Muscle of leg (tissue), 11 donors: ENCODE results near the gene FMC1. TPM values are rescaled to one million over a fixed set of nuclear protein-coding genes. Genes with fewer than 3 reads are reported as not detected.

Experiments
- DNase-seq: peaks from one replicate; pipeline ENCODE4 v3.0.0; 2013
- H3K27ac ChIP-seq: one replicate; pipeline ENCODE4 v1.5.1; 2013; ENCODE audit warnings: mild to moderate bottlenecking, low read length, control low read depth
- H3K27me3 ChIP-seq: one replicate; pipeline ENCODE4 v1.6.1; 2013; ENCODE audit warnings: low read length; ENCODE audit not compliant: control insufficient read depth, insufficient read depth
- H3K36me3 ChIP-seq: one replicate; pipeline ENCODE4 v1.6.1; 2013; ENCODE audit warnings: low read length; ENCODE audit not compliant: control insufficient read depth, insufficient read depth
- H3K4me1 ChIP-seq: one replicate; pipeline ENCODE4 v1.6.1; 2013; ENCODE audit warnings: low read length; ENCODE audit not compliant: control insufficient read depth, insufficient read depth
- H3K4me3 ChIP-seq: one replicate; pipeline ENCODE4 v1.5.1; 2013; ENCODE audit warnings: low read length, control low read depth
- H3K9me3 ChIP-seq: replicated peaks from 2 replicates; pipeline ENCODE4 v1.6.1; 2013; ENCODE audit warnings: low read depth, low read length; ENCODE audit not compliant: control insufficient read depth
- WGBS: methylation state at CpG from one replicate; pipeline ENCODE4 v1.1.5; 2013; ENCODE audit warnings: missing lambda C conversion rate; ENCODE audit not compliant: insufficient coverage; 5-methylcytosine and 5-hydroxymethylcytosine counted together
- polyA plus RNA-seq, 8 donors: library from polyadenylated mRNA; unstranded; fragments of 120-200 nt; gene quantifications; one replicate each; pipeline versions ENCODE4 v1.2.1 to v1.2.3, GENCODE V29; 2013; ENCODE audit warnings: inconsistent platforms in 1 of 8, low replicate concordance in 1 of 8; ENCODE audit not compliant: insufficient read length in 8 of 8, insufficient read depth in 1 of 8
- total RNA-seq: library from RNA; stranded (reverse); fragments of 120-200 nt; gene quantifications from one replicate; pipeline ENCODE4 v1.2.4, GENCODE V29; 2013

Gene FMC1
- total and polyA plus RNA-seq, 9 donors: 13.5 to 22.7 (median 17.8) TPM

- Histone ChIP-seq H3K27me3 (no peaks in the 10 kb centered on the region), H3K9me3 (no peaks in the 10 kb centered on the region), H3K4me3 (no peak overlapping the region), H3K4me1 (peaks cover 3% of the 10 kb centered on the region), H3K36me3 (peaks cover 6% of the 10 kb centered on the region), H3K27ac (no peak overlapping the region)
- DNase-seq: no peak
- WGBS: no CpG with 5 or more reads among the region's 6 CpGs
Measured at GRCh38 chr7:139366400-139366799, 25.3 kb downstream of the FMC1 start.

DNA sequence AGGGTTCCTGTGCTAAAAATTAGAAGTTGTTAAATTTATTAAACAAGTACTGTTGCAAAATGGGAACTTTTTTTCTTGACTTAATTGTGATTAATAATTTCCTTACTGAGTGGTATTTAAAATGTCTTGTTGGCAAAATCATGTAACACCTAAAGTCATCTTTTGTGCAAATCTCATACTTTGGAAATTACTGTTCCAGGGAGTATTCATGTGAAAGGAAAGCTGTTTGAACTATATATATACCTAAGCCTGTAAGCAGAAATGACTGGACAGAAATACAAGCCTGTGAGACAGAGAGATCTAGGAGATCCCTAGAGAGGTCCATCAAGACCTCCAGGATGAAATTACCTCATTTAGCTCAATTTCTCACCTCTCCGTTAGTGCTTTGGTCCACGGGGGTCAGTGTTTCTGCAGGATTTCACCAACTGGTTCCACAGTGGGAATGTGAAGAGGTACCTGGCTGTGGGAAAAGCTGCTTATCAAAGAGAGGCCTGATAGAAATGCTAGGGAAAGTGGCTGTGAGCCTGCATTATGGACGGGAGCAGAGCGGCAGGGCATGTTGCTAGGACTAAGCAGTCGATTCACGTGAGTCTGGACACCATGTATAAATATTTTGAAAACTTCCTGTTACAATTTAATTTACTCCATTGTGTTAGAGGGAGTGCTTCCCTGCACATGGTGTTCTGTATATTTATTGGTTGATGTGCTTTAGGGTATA is 26.5 kb downstream of the FMC1 start:
- H3K27me3 ChIP-seq: no peaks in the 10 kb centered on the region
- H3K9me3 ChIP-seq: no peaks in the 10 kb centered on the region
- WGBS: 72% methylated on average over 2 of the region's 6 CpGs
- peaks cover 6% of the 10 kb centered on the region for H3K36me3 ChIP-seq
- no peaks in the 10 kb centered on the region for H3K4me1 ChIP-seq
- no peak overlapping the region for H3K4me3 ChIP-seq
- no peak overlapping the region for H3K27ac ChIP-seq
- no peak for DNase-seq

DNA sequence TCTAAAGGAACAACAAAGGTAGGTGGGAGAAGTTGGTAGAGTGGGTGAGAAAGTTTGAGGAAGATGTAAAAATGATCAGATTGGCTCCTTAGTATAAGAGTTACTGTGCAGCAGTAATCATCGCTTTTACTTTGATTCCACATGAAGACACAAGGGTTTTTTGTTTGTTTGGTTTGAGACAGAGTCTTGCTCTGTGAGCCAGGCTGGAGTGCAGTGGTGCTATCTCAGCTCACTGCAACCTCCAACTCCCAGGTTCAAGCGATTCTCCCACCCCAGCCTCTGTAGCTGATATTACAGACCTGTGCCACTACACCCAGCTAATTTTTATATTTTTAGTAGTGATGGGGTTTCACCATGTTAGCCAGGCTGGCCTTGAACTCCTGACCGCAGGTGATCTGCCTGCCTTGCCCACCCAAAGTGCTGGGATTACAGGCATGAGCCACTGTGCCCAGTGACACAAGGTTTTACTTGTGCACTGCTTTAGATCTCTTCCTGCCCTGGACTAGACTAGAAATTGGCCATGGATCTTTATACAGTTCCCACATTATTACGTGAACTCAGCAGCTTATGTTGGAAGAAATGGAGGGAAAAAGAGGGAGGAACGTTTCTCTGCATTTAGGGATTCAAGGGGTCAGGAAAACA is 29.3 kb downstream of the FMC1 start:
- H3K36me3 ChIP-seq: peaks cover 6% of the 10 kb centered on the region
- no peak for DNase-seq
- no peak overlapping the region for H3K4me3 ChIP-seq
- H3K4me1 ChIP-seq: no peaks in the 10 kb centered on the region
- no peaks in the 10 kb centered on the region for H3K27me3 ChIP-seq
- no peaks in the 10 kb centered on the region for H3K9me3 ChIP-seq
- 100% methylated on average over 1 of the region's 5 CpGs for WGBS
- H3K27ac ChIP-seq: no peak overlapping the region

GRCh38 chr7:139370943-139371313 is 29.8 kb downstream of the FMC1 start:
- no CpG with 5 or more reads among the region's 1 CpG for WGBS
- Histone ChIP-seq H3K27ac (no peak overlapping the region), H3K27me3 (no peaks in the 10 kb centered on the region), H3K4me3 (no peak overlapping the region), H3K9me3 (no peaks in the 10 kb centered on the region), H3K4me1 (no peaks in the 10 kb centered on the region), H3K36me3 (peaks cover 7% of the 10 kb centered on the region)
- no peak for DNase-seq

DNA sequence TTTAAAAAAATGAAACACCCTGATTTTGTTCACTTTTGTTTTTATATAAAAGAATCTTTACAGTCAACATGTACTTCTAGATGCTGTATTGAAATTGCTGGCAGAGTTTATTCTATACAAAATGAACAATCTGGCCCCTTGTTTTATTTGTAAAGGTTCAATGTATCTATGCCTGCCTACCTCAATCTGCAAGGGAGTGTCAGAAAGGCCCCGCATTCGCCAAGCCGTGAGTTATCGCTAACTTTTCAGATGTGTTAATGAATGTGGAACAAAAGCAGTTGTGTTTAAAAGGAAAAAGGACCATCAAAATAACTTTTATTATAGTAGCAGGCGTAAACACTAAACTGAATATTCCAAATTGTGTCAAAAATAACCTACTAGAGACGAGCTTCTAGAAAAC is 33.1 kb downstream of the FMC1 start:
- Histone ChIP-seq H3K36me3 (peaks cover 21% of the 10 kb centered on the region), H3K9me3 (no peaks in the 10 kb centered on the region), H3K4me1 (no peaks in the 10 kb centered on the region), H3K4me3 (no peak overlapping the region), H3K27me3 (no peaks in the 10 kb centered on the region), H3K27ac (no peak overlapping the region)
- WGBS: no CpG with 5 or more reads among the region's 6 CpGs
- DNase-seq: no peak

DNA sequence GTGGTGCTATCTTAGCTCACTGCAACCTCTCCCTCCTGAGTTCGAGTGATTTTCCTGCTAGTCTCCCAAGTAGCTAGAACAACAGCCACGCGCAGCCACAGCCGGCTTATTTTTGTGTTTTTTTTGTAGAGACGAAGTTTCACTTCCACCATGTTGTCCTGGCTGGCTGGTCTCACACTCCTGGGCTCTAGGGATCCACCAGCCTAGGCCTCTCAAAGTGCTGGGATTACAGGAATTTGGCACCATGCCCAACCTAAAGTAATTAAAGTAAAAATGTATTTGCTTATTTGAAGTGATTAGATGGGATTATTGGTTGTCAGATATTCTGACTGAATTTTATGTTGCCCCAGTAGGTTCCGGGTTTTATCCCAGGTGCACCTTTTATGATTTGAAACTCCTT is 41.3 kb downstream of the FMC1 start:
- DNase-seq: peak; percentile 21
- Histone ChIP-seq H3K27me3 (no peaks in the 10 kb centered on the region), H3K36me3 (peaks cover 28% of the 10 kb centered on the region), H3K4me1 (no peaks in the 10 kb centered on the region), H3K4me3 (no peak overlapping the region), H3K27ac (no peak overlapping the region), H3K9me3 (no peaks in the 10 kb centered on the region)
- WGBS: 80% methylated on average over 1 of the region's 6 CpGs

DNA sequence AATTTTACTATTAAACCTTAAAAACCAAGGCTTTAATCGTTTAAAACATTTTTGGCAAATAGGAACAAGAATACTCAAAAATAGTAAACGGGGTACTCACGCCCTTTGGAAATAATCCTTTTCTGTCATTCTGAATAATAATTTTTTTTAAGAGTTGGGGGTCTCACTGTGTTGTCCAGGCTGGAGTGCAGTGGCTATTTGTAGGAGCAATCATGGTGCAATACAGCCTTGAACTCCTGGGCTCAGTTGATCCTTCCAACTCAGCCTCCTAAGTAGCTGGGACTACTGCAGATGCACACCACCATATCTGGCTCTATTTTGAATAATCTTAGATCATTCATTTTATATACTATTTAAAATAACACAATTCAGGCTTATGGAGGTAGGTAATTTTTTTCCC is 43.5 kb downstream of the FMC1 start:
- Histone ChIP-seq H3K4me3 (no peak overlapping the region), H3K27me3 (no peaks in the 10 kb centered on the region), H3K36me3 (peaks cover 21% of the 10 kb centered on the region), H3K9me3 (no peaks in the 10 kb centered on the region), H3K4me1 (no peaks in the 10 kb centered on the region), H3K27ac (no peak overlapping the region)
- no CpG with 5 or more reads among the region's 3 CpGs for WGBS
- DNase-seq: no peak

GRCh38 chr7:139387594-139387993 is 46.5 kb downstream of the FMC1 start:
- H3K36me3 ChIP-seq: peaks cover 17% of the 10 kb centered on the region

GRCh38 chr7:139389091-139389490 is 48.0 kb downstream of the FMC1 start:
- WGBS: no CpG with 5 or more reads among the region's 3 CpGs
- Histone ChIP-seq H3K9me3 (no peaks in the 10 kb centered on the region), H3K27me3 (no peaks in the 10 kb centered on the region), H3K27ac (no peak overlapping the region), H3K4me1 (no peaks in the 10 kb centered on the region), H3K36me3 (peaks cover 19% of the 10 kb centered on the region), H3K4me3 (no peak overlapping the region)
- DNase-seq: no peak

More at GRCh38 chr7:139387594-139387993, 46.5 kb downstream of the FMC1 start:
- H3K9me3 ChIP-seq: no peaks in the 10 kb centered on the region
- H3K27me3 ChIP-seq: no peaks in the 10 kb centered on the region
- H3K4me1 ChIP-seq: no peaks in the 10 kb centered on the region
- H3K4me3 ChIP-seq: no peak overlapping the region
- no peak for DNase-seq
- H3K27ac ChIP-seq: no peak overlapping the region
- 96% methylated on average over 3 of the region's 5 CpGs for WGBS

DNA sequence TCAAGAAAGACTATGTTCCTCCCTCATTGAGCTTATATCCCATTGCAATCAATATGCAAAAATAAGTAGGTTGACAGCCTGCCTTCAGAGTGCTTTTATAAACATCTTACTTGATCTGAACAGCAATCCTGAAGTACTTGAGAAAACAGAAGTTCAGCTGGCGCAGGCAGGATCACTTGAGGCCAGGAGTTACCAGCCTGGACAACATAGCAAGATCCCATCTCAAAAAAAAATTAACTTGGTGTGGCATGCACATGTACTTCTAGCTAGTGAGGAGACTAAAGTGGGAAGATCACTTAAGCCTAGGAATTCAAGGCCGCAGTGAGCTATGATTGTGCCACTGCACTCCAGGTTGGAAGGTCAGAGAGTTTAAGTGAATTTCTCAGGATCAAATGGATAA is 48.6 kb downstream of the FMC1 start:
- H3K27me3 ChIP-seq: no peaks in the 10 kb centered on the region
- H3K4me1 ChIP-seq: no peaks in the 10 kb centered on the region
- whole genome bisulfite sequencing: 100% methylated on average over 1 of the region's 2 CpGs
- H3K36me3 ChIP-seq: peaks cover 16% of the 10 kb centered on the region
- no peak overlapping the region for H3K4me3 ChIP-seq
- H3K27ac ChIP-seq: no peak overlapping the region
- no peaks in the 10 kb centered on the region for H3K9me3 ChIP-seq
- DNase-seq: no peak
